GM19193 (cell line): Measurements from ENCODE around the gene DBP.

Experiments used
- POLR2A ChIP-seq: IDR thresholded peaks from 4 replicates; pipeline ENCODE4 v1.6.1; 2011; ENCODE audit not compliant: insufficient read depth, insufficient read length; ENCODE audit errors: extremely low read depth

DBP gene

GRCh38 chr19:48614436-48615230 lies 22.5 kb downstream of the DBP start, which contains the start of gene FAM83E:
Gene FAM83E (minus strand): TSS chr19:48615076. CDS start chr19:48613372, 1,704 bp downstream.
- TF ChIP-seq POLR2A, result peak; percentile 38

GRCh38 chr19:48613852-48614435 lies 23.2 kb downstream of the DBP start:
- TF ChIP-seq POLR2A, result peak; percentile 50

- peak; percentile 3 for TF ChIP-seq POLR2A
These were observed 23.9 kb downstream of the DBP start for GRCh38 chr19:48613024-48613851.

GRCh38 chr19:48611872-48612271 lies 25.3 kb downstream of the DBP start:
- no peak for TF ChIP-seq POLR2A

- TF ChIP-seq POLR2A, result no peak
These were observed 27.5 kb downstream of the DBP start for GRCh38 chr19:48609571-48610108.

GRCh38 chr19:48608798-48609263 lies 28.3 kb downstream of the DBP start:
- no peak for TF ChIP-seq POLR2A

GRCh38 chr19:48607359-48607755 lies 29.8 kb downstream of the DBP start:
- no peak for TF ChIP-seq POLR2A

GRCh38 chr19:48606463-48607358 lies 30.5 kb downstream of the DBP start, which contains the start of gene SPACA4:
Gene SPACA4 (plus strand): TSS chr19:48606742. CDS start chr19:48606979, 237 bp downstream.
- no peak for TF ChIP-seq POLR2A

GRCh38 chr19:48603850-48604249 lies 33.3 kb downstream of the DBP start:
- TF ChIP-seq POLR2A, result no peak

GRCh38 chr19:48603449-48603848 lies 33.7 kb downstream of the DBP start:
- TF ChIP-seq POLR2A, result no peak

- TF ChIP-seq POLR2A, result no peak
These were observed 34.2 kb downstream of the DBP start for GRCh38 chr19:48603001-48603400.

- no peak for TF ChIP-seq POLR2A
These were observed 36.3 kb downstream of the DBP start for GRCh38 chr19:48600679-48601417.

- no peak for TF ChIP-seq POLR2A
These were observed 38.0 kb downstream of the DBP start for GRCh38 chr19:48598996-48599700.
